Measurements from ENCODE around the gene CAV2. TPM values are rescaled to one million over a fixed set of nuclear protein-coding genes. Genes with fewer than 3 reads are reported as not detected.

Gene CAV2
- total and polyA plus RNA-seq, 9 of the 15 experiments (the other 6 are each of a cell fraction or from before 2014, with no cell fraction given), result 16.1 to 137 (median 38.3) TPM

DNA sequence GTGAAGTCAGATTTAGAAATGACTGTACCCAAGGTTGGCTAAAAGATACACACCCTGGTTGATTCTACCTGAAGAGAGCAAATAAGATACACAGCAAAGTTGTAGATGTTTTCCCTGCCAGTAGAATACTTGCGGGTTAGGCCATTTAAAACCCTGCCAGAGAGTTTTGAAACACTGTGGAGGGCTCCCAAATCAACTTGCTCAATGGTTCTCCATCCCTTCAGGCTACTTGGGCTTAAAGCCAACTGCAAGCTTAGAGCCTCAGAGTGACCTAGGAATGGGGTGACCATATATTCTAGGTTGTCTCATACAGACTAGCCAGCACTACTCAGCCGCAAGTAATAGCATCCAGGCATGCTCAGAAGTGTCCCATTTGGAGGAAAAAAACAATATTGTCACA is 35.3 kb downstream of the CAV2 start (continued):
- TF ChIP-seq ZNF79 (CRISPR knock-in tag; IDR thresholded peaks at IDR 0.05; ENCODE audit: low read depth) (no peak), ELF2 (CRISPR knock-in tag; IDR thresholded peaks at IDR 0.05) (no peak)
- TF ChIP-seq, protein P1, sequence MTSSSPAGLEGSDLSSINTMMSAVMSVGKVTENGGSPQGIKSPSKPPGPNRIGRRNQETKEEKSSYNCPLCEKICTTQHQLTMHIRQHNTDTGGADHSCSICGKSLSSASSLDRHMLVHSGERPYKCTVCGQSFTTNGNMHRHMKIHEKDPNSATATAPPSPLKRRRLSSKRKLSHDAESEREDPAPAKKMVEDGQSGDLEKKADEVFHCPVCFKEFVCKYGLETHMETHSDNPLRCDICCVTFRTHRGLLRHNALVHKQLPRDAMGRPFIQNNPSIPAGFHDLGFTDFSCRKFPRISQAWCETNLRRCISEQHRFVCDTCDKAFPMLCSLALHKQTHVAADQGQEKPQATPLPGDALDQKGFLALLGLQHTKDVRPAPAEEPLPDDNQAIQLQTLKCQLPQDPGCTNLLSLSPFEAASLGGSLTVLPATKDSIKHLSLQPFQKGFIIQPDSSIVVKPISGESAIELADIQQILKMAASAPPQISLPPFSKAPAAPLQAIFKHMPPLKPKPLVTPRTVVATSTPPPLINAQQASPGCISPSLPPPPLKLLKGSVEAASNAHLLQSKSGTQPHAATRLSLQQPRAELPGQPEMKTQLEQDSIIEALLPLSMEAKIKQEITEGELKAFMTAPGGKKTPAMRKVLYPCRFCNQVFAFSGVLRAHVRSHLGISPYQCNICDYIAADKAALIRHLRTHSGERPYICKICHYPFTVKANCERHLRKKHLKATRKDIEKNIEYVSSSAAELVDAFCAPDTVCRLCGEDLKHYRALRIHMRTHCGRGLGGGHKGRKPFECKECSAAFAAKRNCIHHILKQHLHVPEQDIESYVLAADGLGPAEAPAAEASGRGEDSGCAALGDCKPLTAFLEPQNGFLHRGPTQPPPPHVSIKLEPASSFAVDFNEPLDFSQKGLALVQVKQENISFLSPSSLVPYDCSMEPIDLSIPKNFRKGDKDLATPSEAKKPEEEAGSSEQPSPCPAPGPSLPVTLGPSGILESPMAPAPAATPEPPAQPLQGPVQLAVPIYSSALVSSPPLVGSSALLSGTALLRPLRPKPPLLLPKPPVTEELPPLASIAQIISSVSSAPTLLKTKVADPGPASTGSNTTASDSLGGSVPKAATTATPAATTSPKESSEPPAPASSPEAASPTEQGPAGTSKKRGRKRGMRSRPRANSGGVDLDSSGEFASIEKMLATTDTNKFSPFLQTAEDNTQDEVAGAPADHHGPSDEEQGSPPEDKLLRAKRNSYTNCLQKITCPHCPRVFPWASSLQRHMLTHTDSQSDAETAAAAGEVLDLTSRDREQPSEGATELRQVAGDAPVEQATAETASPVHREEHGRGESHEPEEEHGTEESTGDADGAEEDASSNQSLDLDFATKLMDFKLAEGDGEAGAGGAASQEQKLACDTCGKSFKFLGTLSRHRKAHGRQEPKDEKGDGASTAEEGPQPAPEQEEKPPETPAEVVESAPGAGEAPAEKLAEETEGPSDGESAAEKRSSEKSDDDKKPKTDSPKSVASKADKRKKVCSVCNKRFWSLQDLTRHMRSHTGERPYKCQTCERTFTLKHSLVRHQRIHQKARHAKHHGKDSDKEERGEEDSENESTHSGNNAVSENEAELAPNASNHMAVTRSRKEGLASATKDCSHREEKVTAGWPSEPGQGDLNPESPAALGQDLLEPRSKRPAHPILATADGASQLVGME (CRISPR knock-in tag; IDR thresholded peaks at IDR 0.05), result no peak

DNA sequence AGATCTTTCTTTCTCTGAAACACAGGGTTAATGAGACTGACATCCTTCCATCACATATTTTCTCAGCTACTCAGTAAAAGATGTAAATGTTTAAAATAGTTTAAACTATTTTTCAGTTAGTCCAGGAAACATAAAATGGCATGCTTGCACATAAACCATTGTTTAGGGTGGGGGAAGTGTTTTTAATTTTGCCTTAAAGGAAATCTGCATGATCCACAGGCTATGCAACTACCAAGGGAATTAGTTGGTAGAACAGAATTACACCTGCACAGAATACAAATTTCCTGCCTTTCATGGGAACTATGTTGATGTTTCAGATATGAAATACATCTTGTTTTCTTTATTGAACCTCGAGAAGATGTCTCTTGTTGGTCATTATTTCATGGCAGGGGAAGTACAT is 35.9 kb downstream of the CAV2 start:
- no peaks in the 10 kb centered on the region for H3K9me3 ChIP-seq (replicated peaks; ENCODE audit: control insufficient read depth, insufficient read depth, low read depth, low read length)
- ChIA-PET POLR2A (no interaction called here), CTCF (ENCODE audit: low intra/inter-chr PET ratio) (interaction anchor here (0.8 kb wide), 1 partner anchor 220 kb away, joined by 3 read pairs; no protein-coding TSS in a partner anchor)
- no peak overlapping the region for H3K9ac ChIP-seq (ENCODE audit: insufficient read depth in 1 of 2, low read depth in 2 of 2, low read length in 2 of 2)
- 0% methylated on average over 1 of the region's 1 CpG for WGBS (ENCODE audit: insufficient coverage, low coverage, missing lambda C conversion rate)
- no peaks in the 10 kb centered on the region for H3K79me2 ChIP-seq (ENCODE audit: control insufficient read depth, insufficient read depth, low read length)
- no peaks in the 10 kb centered on the region for H3K4me1 ChIP-seq (replicated peaks in 1 of 2; ENCODE audit: control insufficient read depth in 2 of 2, insufficient read depth in 2 of 2, low read length in 2 of 2)
- H3K36me3 ChIP-seq (ENCODE audit: control insufficient read depth, insufficient read depth, low read length), result no peaks in the 10 kb centered on the region
- no peak overlapping the region for H3K4me3 ChIP-seq
- no peak overlapping the region for H2AFZ ChIP-seq (ENCODE audit: low read depth, low read length)
- H3K27ac ChIP-seq (ENCODE audit: extremely low read depth, low read depth, low read length), result no peak overlapping the region
- intact Hi-C loops (cut with micrococcal nuclease), result no loop called here
- no peaks in the 10 kb centered on the region for H4K20me1 ChIP-seq (replicated peaks; ENCODE audit: control insufficient read depth, insufficient read depth, low read length)
- H3K4me2 ChIP-seq (ENCODE audit: insufficient read depth, low read length), result no peak overlapping the region
- FAIRE-seq (no peak), ATAC-seq (no peak), DNase-seq (ENCODE audit: extremely low read depth in 1 of 4, low spot score in 3 of 4) (no peak)
- in situ Hi-C loops (cut with MboI), result loop anchor here (5.0 kb wide), 1 partner anchor 273 kb away; no protein-coding TSS in a partner anchor
- H3K27me3 ChIP-seq (ENCODE audit: control insufficient read depth in 2 of 2, insufficient read depth in 2 of 2, low read length in 2 of 2), result peaks cover 4 to 14% of the 10 kb centered on the region in 2 experiments; a peak in 3 of 5 replicates
- no peaks in the 10 kb centered on the region for H3K9me1 ChIP-seq (ENCODE audit: control insufficient read depth, insufficient read depth, low read length)
- BruUV-seq (replicated peaks), result no TSS peak
- no peak for TF ChIP-seq ZNF347 (CRISPR knock-in tag; IDR thresholded peaks at IDR 0.05; ENCODE audit: low read depth)
- TF ChIP-seq NCOR1 (IDR thresholded peaks at IDR 0.05), result no peak
- no peak for TF ChIP-seq HNRNPL (IDR thresholded peaks at IDR 0.05; ENCODE audit: low read depth, low read length)
- no peak for TF ChIP-seq FOXP1 (CRISPR knock-in tag; IDR thresholded peaks at IDR 0.05)
- TF ChIP-seq YBX1 (IDR thresholded peaks at IDR 0.05), result no peak
- TF ChIP-seq YY1 (IDR thresholded peaks at IDR 0.05; ENCODE audit: borderline replicate concordance in 1 of 3, control insufficient read depth in 1 of 3, extremely low read depth in 1 of 3, insufficient read depth in 3 of 3, insufficient read length in 1 of 3, insufficient replicate concordance in 2 of 3, low read depth in 1 of 3, low read length in 2 of 3), result no peak
- TF ChIP-seq ILK (tag; IDR thresholded peaks at IDR 0.05; ENCODE audit: borderline replicate concordance, low read depth), result no peak
- TF ChIP-seq CBFB (CRISPR knock-in tag; IDR thresholded peaks at IDR 0.05), result no peak
- no peak for TF ChIP-seq MEIS2 (IDR thresholded peaks at IDR 0.05; ENCODE audit: partially characterized antibody)
- no peak for TF ChIP-seq TBL1XR1 (IDR thresholded peaks at IDR 0.05; ENCODE audit: low read length in 2 of 2)
- TF ChIP-seq, protein P2, sequence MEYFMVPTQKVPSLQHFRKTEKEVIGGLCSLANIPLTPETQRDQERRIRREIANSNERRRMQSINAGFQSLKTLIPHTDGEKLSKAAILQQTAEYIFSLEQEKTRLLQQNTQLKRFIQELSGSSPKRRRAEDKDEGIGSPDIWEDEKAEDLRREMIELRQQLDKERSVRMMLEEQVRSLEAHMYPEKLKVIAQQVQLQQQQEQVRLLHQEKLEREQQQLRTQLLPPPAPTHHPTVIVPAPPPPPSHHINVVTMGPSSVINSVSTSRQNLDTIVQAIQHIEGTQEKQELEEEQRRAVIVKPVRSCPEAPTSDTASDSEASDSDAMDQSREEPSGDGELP (CRISPR knock-in tag; IDR thresholded peaks at IDR 0.05; ENCODE audit: borderline replicate concordance), result no peak

Data from K562 (cell line).